DOHH2 (cell line): ENCODE data around the gene MRC1.

ENCODE experiments used
- H3F3A ChIP-seq: fragments of 200-600 bp; sonication (generic), shearing (Covaris generic); 2 replicates; pipeline ENCODE4 v1.6.0; 2016; ENCODE audit warnings: antibody characterized with exemption, mild to moderate bottlenecking; ENCODE audit not compliant: control insufficient read depth, insufficient read depth
- H3K27ac ChIP-seq: fragments of 200-600 bp; sonication (generic); 2 replicates; pipeline ENCODE4 v1.5.1; 2014; ENCODE audit warnings: low read depth, mild to moderate bottlenecking, low read length, moderate library complexity
- H3K27me3 ChIP-seq: fragments of 200-600 bp; sonication (generic); 2 replicates; pipeline ENCODE4 v1.6.1; 2014; ENCODE audit warnings: mild to moderate bottlenecking, low read length, mixed read lengths; ENCODE audit not compliant: control insufficient read depth
- H3K36me3 ChIP-seq: fragments of 200-600 bp; sonication (generic); 2 replicates; pipeline ENCODE4 v1.6.1; 2014; ENCODE audit warnings: mild to moderate bottlenecking, low read length, moderate library complexity, mixed read lengths; ENCODE audit not compliant: control insufficient read depth
- H3K4me1 ChIP-seq: fragments of 200-600 bp; sonication (generic); 2 replicates; pipeline ENCODE4 v1.6.1; 2014; ENCODE audit warnings: mild to moderate bottlenecking, low read length, mixed read lengths; ENCODE audit not compliant: control insufficient read depth
- H3K4me2 ChIP-seq: fragments of 200-600 bp; sonication (generic); 2 replicates; pipeline ENCODE4 v1.6.0; 2014; ENCODE audit warnings: mild to moderate bottlenecking, low read length, moderate library complexity
- H3K4me3 ChIP-seq: fragments of 200-600 bp; sonication (generic); 2 replicates; pipeline ENCODE4 v1.5.1; 2014; ENCODE audit warnings: mild to moderate bottlenecking, low read length, mixed read lengths
- H3K79me2 ChIP-seq: fragments of 200-600 bp; sonication (generic); 2 replicates; pipeline ENCODE4 v1.6.1; 2014; ENCODE audit warnings: mild to moderate bottlenecking, low read length, mixed read lengths; ENCODE audit not compliant: control insufficient read depth
- H3K9me2 ChIP-seq: fragments of 200-600 bp; sonication (generic); replicated peaks from 2 replicates; pipeline ENCODE4 v1.6.1; 2014; ENCODE audit warnings: mild to moderate bottlenecking, low read length, mixed read lengths; ENCODE audit not compliant: control insufficient read depth
- H3K9me3 ChIP-seq: fragments of 200-600 bp; sonication (generic); 2 replicates; pipeline ENCODE4 v1.6.1; 2014; ENCODE audit warnings: antibody characterized with exemption, low read length, mixed read lengths; ENCODE audit not compliant: control insufficient read depth, insufficient read depth
- H4K20me1 ChIP-seq: fragments of 200-600 bp; sonication (generic); 2 replicates; pipeline ENCODE4 v1.6.0; 2014; ENCODE audit warnings: low read depth, mild to moderate bottlenecking, antibody characterized with exemption, low read length, moderate library complexity; ENCODE audit not compliant: control insufficient read depth, insufficient read depth
- CTCF ChIP-seq: fragments of 200-600 bp; sonication (generic); IDR thresholded peaks from one replicate; pipeline ENCODE4 v1.5.1; 2014; ENCODE audit warnings: antibody characterized with exemption, mild to moderate bottlenecking, low read depth, low read length; ENCODE audit not compliant: poor library complexity, severe bottlenecking
- EZH2phosphoT487 ChIP-seq: fragments of 200-600 bp; sonication (generic); IDR thresholded peaks from 2 replicates; pipeline ENCODE4 v1.6.1; 2017; ENCODE audit warnings: borderline replicate concordance, mild to moderate bottlenecking, antibody characterized with exemption, low read length, moderate library complexity, mixed read lengths

MRC1 gene

GRCh38 chr10:17838080-17838648 lies 29.0 kb downstream of the MRC1 start:
- Histone ChIP-seq H3K9me2 (no peaks in the 10 kb centered on the region), H3F3A (no peaks in the 10 kb centered on the region), H4K20me1 (no peaks in the 10 kb centered on the region), H3K27ac (no peak overlapping the region), H3K4me1 (peaks cover 3% of the 10 kb centered on the region; the same call in 1 of the 2 replicates), H3K79me2 (no peaks in the 10 kb centered on the region), H3K4me2 (no peak overlapping the region), H3K9me3 (no peaks in the 10 kb centered on the region), H3K36me3 (no peaks in the 10 kb centered on the region), H3K4me3 (no peak overlapping the region), H3K27me3 (peaks cover 13% of the 10 kb centered on the region)
- TF ChIP-seq CTCF (no peak), EZH2phosphoT487 (no peak)

GRCh38 chr10:17841050-17841449 lies 31.9 kb downstream of the MRC1 start:
- Histone ChIP-seq H3K9me2 (no peaks in the 10 kb centered on the region), H3K27me3 (peaks cover 7% of the 10 kb centered on the region), H3K36me3 (no peaks in the 10 kb centered on the region), H3K9me3 (no peaks in the 10 kb centered on the region), H3K27ac (no peak overlapping the region), H3K4me2 (no peak overlapping the region), H4K20me1 (no peaks in the 10 kb centered on the region), H3K4me3 (no peak overlapping the region), H3F3A (no peaks in the 10 kb centered on the region), H3K4me1 (peaks cover 3% of the 10 kb centered on the region; the same call in 1 of the 2 replicates), H3K79me2 (no peaks in the 10 kb centered on the region)
- no peak for TF ChIP-seq CTCF
- no peak for TF ChIP-seq EZH2phosphoT487

- H3K36me3 ChIP-seq = no peaks in the 10 kb centered on the region
- no peak overlapping the region for H3K27ac ChIP-seq
- H3F3A ChIP-seq = no peaks in the 10 kb centered on the region
- no peaks in the 10 kb centered on the region for H3K9me3 ChIP-seq
- H4K20me1 ChIP-seq = no peaks in the 10 kb centered on the region
- no peak overlapping the region for H3K4me3 ChIP-seq
- H3K4me1 ChIP-seq = peaks cover 3% of the 10 kb centered on the region; the same call in 1 of the 2 replicates
- H3K79me2 ChIP-seq = no peaks in the 10 kb centered on the region
- no peak overlapping the region for H3K4me2 ChIP-seq
- TF ChIP-seq CTCF = no peak
- no peak for TF ChIP-seq EZH2phosphoT487
- no peaks in the 10 kb centered on the region for H3K9me2 ChIP-seq
- H3K27me3 ChIP-seq = peaks cover 5% of the 10 kb centered on the region
Measured at GRCh38 chr10:17842641-17843040, 33.5 kb downstream of the MRC1 start.
